Mesenchymal stem cell (in vitro differentiated cells and primary cell): ENCODE measurements around the gene QSOX1.

Source experiments
- DNase-seq: peaks from one replicate; pipeline ENCODE4 v3.0.0-alpha.2; 2013
- H2AFZ ChIP-seq: one replicate; pipeline ENCODE4 v1.6.1; 2013; ENCODE audit warnings: low read depth, mild to moderate bottlenecking, control low read depth, inconsistent platforms, low read length, moderate library complexity
- H2AK5ac ChIP-seq: 2 replicates; pipeline ENCODE4 v1.6.1; 2013; ENCODE audit warnings: low read length, moderate library complexity, mild to moderate bottlenecking, inconsistent platforms; ENCODE audit not compliant: severe bottlenecking
- H2BK120ac ChIP-seq: one replicate; pipeline ENCODE4 v1.6.1; 2013; ENCODE audit warnings: low read depth, mild to moderate bottlenecking, inconsistent platforms, low read length, moderate library complexity
- H2BK12ac ChIP-seq, 2 experiments: one replicate each; pipeline ENCODE4 v1.6.1; 2013; ENCODE audit warnings: inconsistent platforms in 2 of 2, low read length in 2 of 2, mild to moderate bottlenecking in 2 of 2, moderate library complexity in 2 of 2, control low read depth in 1 of 2
- H2BK15ac ChIP-seq: one replicate; pipeline ENCODE4 v1.6.1; 2013; ENCODE audit warnings: mild to moderate bottlenecking, low read depth, inconsistent platforms; ENCODE audit not compliant: poor library complexity, severe bottlenecking
- H2BK5ac ChIP-seq: 2 replicates; pipeline ENCODE4 v1.6.1; 2013; ENCODE audit warnings: low read depth, mild to moderate bottlenecking, low read length, control low read depth, inconsistent platforms; ENCODE audit not compliant: poor library complexity, severe bottlenecking
- H3K14ac ChIP-seq, 2 experiments: one replicate each; pipeline ENCODE4 v1.6.1; 2013; ENCODE audit warnings: inconsistent platforms in 2 of 2, low read length in 2 of 2, control low read depth in 1 of 2, mild to moderate bottlenecking in 1 of 2, moderate library complexity in 1 of 2
- H3K18ac ChIP-seq, 2 experiments: one replicate each; pipeline ENCODE4 v1.6.1; 2013; ENCODE audit warnings: inconsistent platforms in 2 of 2, low read length in 2 of 2, control low read depth in 1 of 2, low read depth in 1 of 2, mild to moderate bottlenecking in 1 of 2
- H3K23ac ChIP-seq, 2 experiments: one replicate each; pipeline ENCODE4 v1.6.1; 2013; ENCODE audit warnings: inconsistent platforms in 2 of 2, low read length in 2 of 2, mild to moderate bottlenecking in 2 of 2, moderate library complexity in 2 of 2, control low read depth in 1 of 2
- H3K27ac ChIP-seq: 2 replicates; pipeline ENCODE4 v1.5.1; 2013; ENCODE audit warnings: mild to moderate bottlenecking, moderate library complexity, low read length, control low read depth, inconsistent platforms; ENCODE audit not compliant: poor library complexity, severe bottlenecking
- H3K27me3 ChIP-seq, 2 experiments: 2 replicates each; pipeline versions ENCODE4 v1.6.1 to v1.7.0; 2013; ENCODE audit warnings: low read length in 2 of 2, mild to moderate bottlenecking in 2 of 2, moderate library complexity in 2 of 2, control low read depth in 1 of 2, inconsistent platforms in 1 of 2; ENCODE audit not compliant: control insufficient read depth in 1 of 2, insufficient read depth in 1 of 2
- H3K36me3 ChIP-seq, 2 experiments: 2 replicates each; pipeline versions ENCODE4 v1.6.1 to v1.7.0; 2013; ENCODE audit warnings: low read length in 2 of 2, control low read depth in 1 of 2, inconsistent platforms in 1 of 2, low read depth in 1 of 2, mild to moderate bottlenecking in 1 of 2; ENCODE audit not compliant: insufficient read depth in 2 of 2, control insufficient read depth in 1 of 2
- H3K4ac ChIP-seq, 2 experiments: one replicate each; pipeline ENCODE4 v1.6.1; 2013; ENCODE audit warnings: inconsistent platforms in 2 of 2, low read length in 2 of 2, mild to moderate bottlenecking in 2 of 2, moderate library complexity in 2 of 2, control low read depth in 1 of 2, low read depth in 1 of 2
- H3K4me1 ChIP-seq: 2 replicates; pipeline ENCODE4 v1.6.1; 2013; ENCODE audit warnings: low read depth, low read length, control low read depth; ENCODE audit not compliant: control insufficient read depth, insufficient read depth
- H3K4me2 ChIP-seq: 2 replicates; pipeline ENCODE4 v1.6.1; 2013; ENCODE audit warnings: low read length, mild to moderate bottlenecking, inconsistent platforms; ENCODE audit not compliant: poor library complexity, severe bottlenecking
- H3K4me3 ChIP-seq, 2 experiments: 2 replicates each; pipeline versions ENCODE4 v1.5.1 to v1.7.0; 2013; ENCODE audit warnings: low read length in 2 of 2, mild to moderate bottlenecking in 2 of 2, control low read depth in 1 of 2, low read depth in 1 of 2; ENCODE audit not compliant: insufficient read depth in 1 of 2
- H3K79me1 ChIP-seq: replicated peaks from 2 replicates; pipeline ENCODE4 v1.6.1; 2013; ENCODE audit warnings: mild to moderate bottlenecking, control low read depth, low read length, inconsistent platforms; ENCODE audit not compliant: poor library complexity, severe bottlenecking
- H3K9ac ChIP-seq: 2 replicates; pipeline ENCODE4 v1.7.0; 2013; ENCODE audit warnings: mild to moderate bottlenecking, low read length, moderate library complexity
- H3K9me3 ChIP-seq: 2 replicates; pipeline ENCODE4 v1.7.0; 2013; ENCODE audit warnings: mild to moderate bottlenecking, low read length; ENCODE audit not compliant: control insufficient read depth
- H4K8ac ChIP-seq: one replicate; pipeline ENCODE4 v1.6.1; 2013; ENCODE audit warnings: inconsistent platforms, mild to moderate bottlenecking, low read length, moderate library complexity
- H4K91ac ChIP-seq: one replicate; pipeline ENCODE4 v1.6.1; 2013; ENCODE audit warnings: mild to moderate bottlenecking, low read length, inconsistent platforms
- WGBS: methylation state at CpG from one replicate; pipeline ENCODE4 v1.1.7; 2013; ENCODE audit warnings: mixed read lengths; 5-methylcytosine and 5-hydroxymethylcytosine counted together

QSOX1 gene

DNA sequence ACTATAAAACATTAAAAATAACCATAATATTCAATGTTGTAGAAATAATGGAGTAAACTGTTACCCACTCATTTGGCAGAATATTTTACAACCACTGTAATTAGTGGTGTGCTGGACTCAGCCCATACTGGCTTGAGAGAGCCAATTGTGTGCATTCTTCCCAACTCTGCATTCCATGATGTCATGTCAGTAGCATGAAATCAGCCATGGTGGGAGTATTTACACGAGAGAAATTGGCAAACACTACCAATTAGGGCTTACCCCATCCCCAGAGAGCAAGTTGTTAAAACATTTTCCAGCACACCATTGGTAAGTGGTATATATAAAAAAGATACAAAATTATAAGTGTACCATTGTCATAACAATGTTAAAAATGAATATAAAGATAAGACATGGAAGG is 19.1 kb upstream of the QSOX1 start:
- Histone ChIP-seq H3K27ac (no peak overlapping the region), H3K4ac (no peak overlapping the region)
- no CpG with 5 or more reads among the region's 1 CpG for WGBS

DNA sequence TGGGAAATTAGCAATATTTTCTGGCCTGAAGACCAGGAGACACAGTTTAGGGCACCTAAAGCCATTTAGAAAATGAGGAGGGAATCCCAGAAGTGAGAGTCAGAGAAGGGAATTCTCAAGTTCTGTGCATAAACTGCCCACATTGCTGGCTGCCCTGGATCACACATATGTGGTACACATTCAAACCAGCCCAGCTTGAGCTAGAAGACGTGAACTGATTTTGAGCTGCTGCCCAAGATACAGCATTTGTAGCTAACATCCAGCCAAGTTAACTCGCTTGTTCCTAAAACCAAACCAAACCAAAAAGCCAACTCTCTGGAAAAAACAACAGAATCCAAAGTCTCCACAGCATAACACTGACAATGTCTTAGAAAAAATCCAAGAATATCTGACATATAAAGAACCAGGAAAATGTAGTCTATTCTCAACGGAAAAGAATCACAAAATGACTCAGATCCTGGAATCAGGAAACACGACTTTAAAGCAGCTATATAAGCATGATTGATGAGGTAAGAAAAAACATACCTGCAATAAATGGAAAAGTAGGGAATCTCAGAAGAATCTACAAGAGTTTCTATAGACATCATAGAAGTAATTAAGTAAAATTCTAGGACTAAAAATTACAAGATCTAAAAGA is 18.2 kb upstream of the QSOX1 start:
- Histone ChIP-seq H3K23ac (no peak overlapping the region), H3K9me3 (no peaks in the 10 kb centered on the region), H3K18ac (no peak overlapping the region), H2AFZ (no peak overlapping the region), H3K4me3 (no peak overlapping the region), H2BK120ac (no peak overlapping the region), H3K9ac (peak overlapping the region; percentile 15), H2AK5ac (no peak overlapping the region), H3K4ac (no peak overlapping the region), H3K36me3 (no peaks in the 10 kb centered on the region), H3K4me1 (peaks cover 5% of the 10 kb centered on the region), H2BK15ac (no peak overlapping the region), H3K4me2 (no peak overlapping the region), H3K27me3 (no peaks in the 10 kb centered on the region), H3K79me1 (no peaks in the 10 kb centered on the region), H2BK5ac (no peak overlapping the region), H3K14ac (no peak overlapping the region), H4K91ac (no peak overlapping the region), H3K27ac (no peak overlapping the region), H2BK12ac (no peak overlapping the region), H4K8ac (no peak overlapping the region)
- WGBS, result 90% methylated on average over 2 of the region's 4 CpGs
- DNase-seq, result no peak

More for the DNA sequence above, 19.1 kb upstream of the QSOX1 start:
- Histone ChIP-seq H3K14ac (no peak overlapping the region), H3K79me1 (no peaks in the 10 kb centered on the region), H3K23ac (no peak overlapping the region), H2BK12ac (no peak overlapping the region), H3K18ac (no peak overlapping the region), H4K8ac (no peak overlapping the region), H3K4me1 (peaks cover 5% of the 10 kb centered on the region), H3K27me3 (no peaks in the 10 kb centered on the region), H3K36me3 (no peaks in the 10 kb centered on the region), H3K4me2 (no peak overlapping the region), H4K91ac (no peak overlapping the region), H2AFZ (no peak overlapping the region), H2BK15ac (no peak overlapping the region), H2BK5ac (no peak overlapping the region), H3K9me3 (no peaks in the 10 kb centered on the region), H3K4me3 (no peak overlapping the region), H3K9ac (no peak overlapping the region), H2BK120ac (no peak overlapping the region), H2AK5ac (no peak overlapping the region)
- DNase-seq, result no peak

DNA sequence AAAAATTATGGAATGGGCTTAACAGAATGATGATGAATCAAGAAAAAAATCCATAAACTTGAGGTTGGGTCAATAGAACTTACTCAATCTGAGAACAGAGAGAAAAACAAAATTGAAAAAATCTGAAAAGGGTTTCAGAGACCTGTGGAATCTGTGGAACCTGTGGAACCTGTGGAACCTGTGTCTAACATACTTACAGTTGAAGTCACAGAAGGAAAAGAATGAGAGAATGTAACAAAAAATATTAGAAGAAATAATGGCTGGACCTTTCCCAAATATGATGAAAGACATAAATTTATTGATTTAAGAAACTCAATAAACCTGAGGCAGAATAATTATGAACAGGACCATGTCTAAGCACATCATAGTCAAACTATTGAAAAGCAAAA is 17.7 kb upstream of the QSOX1 start:
- Histone ChIP-seq H2AFZ (no peak overlapping the region), H4K91ac (no peak overlapping the region), H3K9me3 (no peaks in the 10 kb centered on the region), H3K4me2 (no peak overlapping the region), H3K9ac (no peak overlapping the region), H3K79me1 (no peaks in the 10 kb centered on the region), H3K36me3 (no peaks in the 10 kb centered on the region), H4K8ac (no peak overlapping the region), H3K14ac (no peak overlapping the region), H3K23ac (no peak overlapping the region), H2BK12ac (no peak overlapping the region), H3K27me3 (no peaks in the 10 kb centered on the region), H3K27ac (no peak overlapping the region), H3K18ac (no peak overlapping the region), H2BK120ac (no peak overlapping the region), H3K4me1 (peaks cover under 1% of the 10 kb centered on the region), H3K4ac (no peak overlapping the region), H2BK15ac (no peak overlapping the region), H3K4me3 (no peak overlapping the region), H2AK5ac (no peak overlapping the region), H2BK5ac (no peak overlapping the region)
- DNase-seq, result no peak

DNA sequence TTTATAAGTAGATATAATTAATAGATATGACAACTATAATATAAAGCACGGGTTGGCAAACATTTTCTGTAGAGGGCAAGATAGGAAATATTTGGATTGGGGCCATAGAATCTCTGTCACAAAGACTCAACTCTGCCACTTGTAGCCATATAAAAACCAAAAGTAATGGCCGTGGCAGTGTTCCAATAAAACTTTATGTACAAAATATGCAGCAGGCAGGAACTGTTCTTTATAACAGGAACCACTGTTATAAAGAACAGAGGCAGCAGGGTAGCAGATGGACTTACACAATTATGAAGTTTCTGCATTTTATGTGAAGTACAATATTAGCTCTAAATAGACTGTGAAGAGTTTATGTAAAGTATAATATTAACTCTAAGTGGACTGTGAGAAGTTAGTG is 16.9 kb upstream of the QSOX1 start:
- Histone ChIP-seq H3K4me3 (no peak overlapping the region), H3K18ac (no peak overlapping the region), H3K4me1 (no peaks in the 10 kb centered on the region), H3K9me3 (no peaks in the 10 kb centered on the region), H3K23ac (no peak overlapping the region), H3K14ac (no peak overlapping the region), H3K27ac (no peak overlapping the region), H2BK120ac (no peak overlapping the region), H4K8ac (no peak overlapping the region), H4K91ac (no peak overlapping the region), H2BK5ac (no peak overlapping the region), H2AK5ac (no peak overlapping the region), H3K27me3 (no peaks in the 10 kb centered on the region), H3K4ac (no peak overlapping the region), H2BK15ac (no peak overlapping the region), H2BK12ac (no peak overlapping the region), H3K79me1 (no peaks in the 10 kb centered on the region), H3K4me2 (no peak overlapping the region), H3K36me3 (no peaks in the 10 kb centered on the region), H2AFZ (no peak overlapping the region), H3K9ac (no peak overlapping the region)
- 92% methylated on average over 2 of the region's 2 CpGs for WGBS
- DNase-seq, result no peak
